Stimulated activated CD8-positive, alpha-beta memory T cell treated with anti-CD3 and anti-CD28 coated beads, Interleukin-12 subunit alpha, Interleukin-12 subunit beta, amount 100 ng/mL, for 24 hours (primary cell): ENCODE data around the gene CLNK.
"Not testable (repeated sequence)": the region's sequence is repeated elsewhere in the genome, so short reads cannot be mapped to it uniquely, and the experiment has no call there.

Source experiments
- DNase-seq: peaks from one replicate; pipeline ENCODE4 v3.0.0-alpha.2; 2020; ENCODE audit errors: extremely low read depth

Gene CLNK

DNA sequence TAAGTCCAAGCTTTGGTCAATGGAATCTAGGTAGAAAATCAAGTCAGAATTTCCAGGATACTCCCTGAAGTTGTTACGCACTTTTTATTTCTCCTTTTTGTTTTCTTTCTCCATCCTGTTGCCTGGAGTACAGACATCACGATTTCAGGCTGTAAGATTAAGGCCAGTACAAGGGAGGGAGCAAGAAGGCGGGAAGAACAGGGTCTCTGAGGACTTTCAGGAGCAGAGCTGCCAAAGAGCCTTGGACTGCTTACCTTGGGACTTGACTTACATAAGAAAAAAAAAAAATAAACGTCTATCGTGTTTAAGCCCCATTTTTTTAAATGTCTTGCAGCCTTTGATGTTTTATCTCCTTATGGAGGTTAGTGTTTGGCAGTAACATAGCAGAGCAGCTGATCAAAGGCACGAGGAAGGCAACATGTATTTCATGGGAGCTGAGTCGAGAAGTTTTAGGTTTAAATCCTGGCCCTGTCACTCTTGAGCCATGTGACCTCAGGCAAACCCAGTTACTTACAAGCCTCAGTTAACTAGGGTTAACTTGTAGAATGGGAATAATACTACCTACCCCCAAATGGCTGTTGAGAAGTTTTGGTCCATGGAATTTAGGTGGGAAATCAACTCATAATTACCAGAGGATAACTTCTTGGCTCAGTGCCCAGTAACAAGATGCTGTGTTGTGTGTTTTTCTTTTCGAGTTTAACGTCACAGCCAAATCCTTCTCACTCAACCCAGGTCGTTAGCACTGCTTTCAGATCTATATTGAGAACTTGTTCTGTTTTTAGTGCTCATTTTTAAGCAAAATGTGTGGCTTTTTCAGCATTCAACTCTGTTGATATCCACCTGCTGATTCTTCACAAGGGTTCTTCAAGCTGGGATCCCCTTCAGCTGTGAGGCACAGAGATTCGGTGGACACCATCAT, 106.8 kb downstream of the CLNK start:
- no peak for DNase-seq

DNA sequence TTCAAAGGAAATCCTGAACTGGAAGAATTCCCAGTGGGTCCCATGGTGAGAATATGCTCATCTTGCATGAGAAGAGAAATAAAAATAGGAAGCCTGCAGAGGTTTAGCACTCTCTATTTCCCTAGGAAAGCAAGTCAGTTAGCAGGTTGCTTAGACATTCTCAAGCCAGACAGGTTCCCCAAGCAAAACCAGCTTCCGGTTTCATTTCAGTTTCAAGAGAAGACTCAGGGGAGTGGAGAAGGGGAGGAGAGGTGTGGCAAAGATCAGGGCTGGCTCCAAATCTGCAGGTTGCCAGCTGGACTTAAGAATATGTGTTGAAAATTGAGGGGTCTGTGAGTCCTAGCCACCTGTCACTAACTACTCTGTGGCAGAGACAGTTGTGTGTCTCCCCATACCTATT, 107.5 kb downstream of the CLNK start:
- no peak for DNase-seq

DNA sequence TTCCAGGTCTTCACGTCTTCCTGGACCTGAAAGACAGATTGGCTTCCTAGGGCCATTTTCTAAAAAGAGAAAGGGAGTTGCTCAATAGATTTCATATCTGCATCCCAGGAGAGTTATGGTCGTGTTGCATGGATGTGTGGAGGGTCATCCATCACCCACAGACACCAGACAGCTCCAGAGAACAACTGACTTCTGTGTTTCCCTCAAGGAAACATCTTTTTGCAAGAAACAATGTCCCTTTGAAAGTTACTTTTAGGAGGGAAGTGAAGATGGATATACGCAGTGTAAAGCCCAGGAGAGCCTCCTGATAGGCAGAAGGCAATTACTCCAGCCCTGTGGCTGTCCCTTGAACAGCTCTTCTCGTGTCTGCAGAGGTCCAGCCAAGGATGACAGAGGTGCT, 108.3 kb downstream of the CLNK start:
- DNase-seq: no peak

DNA sequence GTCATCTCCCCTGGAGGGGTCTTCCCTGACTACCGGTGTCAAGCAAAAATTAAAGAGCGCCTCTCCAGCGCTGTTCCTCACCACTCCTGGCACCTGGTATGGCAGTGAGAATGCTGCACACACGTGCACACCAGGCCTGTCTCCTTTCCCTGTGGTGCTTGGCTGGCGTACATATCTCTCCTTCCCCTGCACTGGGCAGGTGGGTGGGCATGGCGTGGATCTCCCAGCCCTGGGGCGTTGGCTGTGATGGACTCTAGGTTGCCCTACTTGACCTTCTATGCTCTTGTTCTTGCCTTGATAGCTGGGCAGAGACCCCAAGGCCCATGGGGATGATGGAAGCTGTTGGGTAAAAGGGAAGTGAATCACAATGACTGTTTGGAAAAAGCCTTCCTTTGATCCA, 109.2 kb downstream of the CLNK start:
- DNase-seq: no peak

DNA sequence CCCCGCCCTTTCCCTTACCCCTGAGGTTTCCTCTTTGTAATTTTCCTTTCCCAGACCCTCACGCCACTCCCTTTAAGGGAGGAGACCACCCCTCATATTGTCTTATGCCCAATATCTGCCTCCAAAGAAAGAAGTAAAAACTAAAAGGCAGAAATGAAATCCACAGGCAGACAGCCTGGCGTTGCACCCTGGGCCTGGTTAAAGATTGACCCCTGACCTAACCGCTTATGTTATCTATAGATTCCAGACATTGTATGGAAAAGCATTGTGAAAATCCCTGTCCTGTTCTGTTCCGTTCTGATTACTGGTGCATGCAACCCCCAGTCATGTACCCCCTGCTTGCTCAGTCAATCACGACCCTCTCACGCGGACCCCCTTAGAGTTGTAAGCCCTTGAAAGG, 110.0 kb downstream of the CLNK start:
- not testable (repeated sequence) for DNase-seq

DNA sequence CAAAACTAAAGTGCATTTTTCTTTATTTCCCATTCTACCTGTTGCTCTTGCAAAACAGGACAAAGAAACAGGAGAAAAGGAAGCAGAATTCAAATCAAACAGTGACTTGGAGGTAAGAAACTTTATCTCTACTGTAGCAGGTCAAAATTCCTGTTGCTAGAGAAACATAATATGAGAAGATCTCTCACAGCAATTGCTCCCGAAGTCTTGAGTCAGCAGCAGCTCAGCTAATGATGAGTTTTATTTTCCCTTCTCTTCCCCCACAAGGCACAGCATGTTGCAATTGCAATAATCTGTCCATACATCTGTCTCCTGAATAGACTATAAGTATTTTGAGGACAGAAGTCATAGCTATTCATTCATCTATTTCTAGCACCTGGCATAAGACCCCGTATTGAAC, 112.7 kb downstream of the CLNK start:
- no peak for DNase-seq

DNA sequence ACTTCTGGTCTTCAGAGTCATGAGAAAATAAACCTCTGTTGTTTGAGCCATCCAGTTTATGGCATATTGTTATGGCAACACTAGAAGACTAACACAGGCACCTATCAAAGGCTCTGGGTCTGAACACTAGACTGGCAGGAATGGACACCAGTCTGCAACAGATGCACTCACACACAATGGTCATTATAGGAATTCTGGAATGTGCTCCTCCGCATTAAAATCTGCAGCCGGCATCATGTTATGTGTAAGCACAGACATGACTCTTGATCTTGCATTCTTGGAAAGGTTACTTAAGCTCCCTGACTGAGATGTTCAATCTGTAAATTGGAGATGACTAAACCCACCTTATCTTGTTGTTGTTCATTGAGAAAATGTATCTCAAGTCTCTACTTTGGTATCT, 115.1 kb downstream of the CLNK start:
- no peak for DNase-seq

DNA sequence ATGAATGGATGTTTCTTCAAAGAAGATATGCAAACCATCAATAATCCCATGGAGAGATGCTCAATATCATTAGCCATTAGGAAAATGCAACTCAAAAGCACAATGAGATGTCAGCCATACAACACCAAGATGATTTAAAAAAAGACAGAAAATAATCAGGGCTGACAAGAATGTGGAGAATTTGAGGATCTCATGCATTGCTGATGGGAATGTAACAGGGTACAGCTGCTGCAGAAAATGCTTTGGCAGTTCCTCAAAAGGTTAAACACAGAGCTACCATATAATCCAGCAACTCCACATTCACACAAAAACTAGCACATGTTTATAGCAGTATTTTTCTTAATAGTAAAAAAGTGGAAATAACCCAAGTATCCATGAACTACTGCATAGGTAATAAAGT, 116.8 kb downstream of the CLNK start:
- DNase-seq: no peak

DNA sequence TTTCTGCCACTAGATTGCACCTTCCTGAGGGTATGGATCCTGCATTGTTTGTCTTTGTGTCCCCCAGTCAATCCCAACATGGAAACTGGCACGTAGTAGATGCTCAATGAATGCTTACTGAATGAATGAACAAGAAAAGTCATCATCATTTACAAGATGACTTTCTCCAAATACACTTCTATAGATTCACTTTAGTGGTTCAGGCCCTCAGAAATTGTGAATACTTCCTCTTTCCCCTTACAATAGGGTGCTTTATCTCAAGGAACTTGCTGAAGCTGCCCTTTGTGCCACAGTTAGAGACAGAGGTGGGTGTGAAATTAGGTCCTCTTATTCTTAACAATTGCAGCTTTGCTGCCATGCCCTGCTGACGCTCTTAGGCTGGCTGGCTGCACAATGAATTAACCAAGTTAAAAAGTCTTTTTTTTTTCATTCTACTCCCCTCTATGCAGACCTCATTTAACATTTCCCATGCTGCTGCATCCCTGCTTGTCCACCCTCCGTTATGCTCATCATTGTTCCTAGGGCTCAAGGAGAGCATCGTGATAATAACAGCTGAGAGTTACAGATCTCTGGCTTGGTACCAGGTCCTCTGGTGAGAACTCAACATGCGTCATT, 119.3 kb downstream of the CLNK start:
- DNase-seq: no peak

DNA sequence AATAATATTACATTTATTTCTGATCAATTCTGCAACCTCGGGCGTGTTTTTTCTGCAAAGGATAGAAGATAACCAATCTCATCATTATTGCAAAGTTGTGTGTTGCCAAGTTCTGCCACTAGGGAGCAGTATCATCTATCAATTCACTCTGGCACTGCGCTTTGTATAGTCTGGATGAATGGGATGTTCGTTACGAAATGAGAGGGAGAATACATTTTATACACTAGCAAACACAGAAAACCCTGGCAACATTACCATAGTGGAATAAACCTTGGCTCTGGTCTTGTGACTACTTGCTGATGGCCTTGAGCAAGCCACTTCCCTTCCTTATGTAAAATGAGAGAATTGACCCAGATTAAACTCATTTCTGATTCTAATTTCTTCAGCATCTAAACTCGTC, 129.9 kb downstream of the CLNK start:
- no peak for DNase-seq

DNA sequence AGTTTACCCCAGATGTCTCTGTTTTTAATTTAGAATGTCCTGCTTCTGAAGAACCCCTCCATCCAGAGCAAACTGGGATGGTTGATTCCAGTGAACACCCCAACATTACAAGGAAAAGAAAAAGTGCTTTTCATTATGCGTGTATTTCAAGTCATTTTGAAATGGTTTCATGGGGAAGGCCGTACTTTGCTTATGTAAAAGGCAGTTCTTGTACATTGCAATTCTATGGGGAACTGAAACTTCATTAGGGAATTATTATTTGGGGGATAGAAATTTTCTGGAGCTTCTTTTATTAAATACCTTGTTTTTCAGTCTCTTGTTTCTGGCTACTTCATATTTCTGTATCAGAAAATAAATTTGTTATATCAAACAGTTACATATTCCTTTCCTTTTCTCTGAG, 130.4 kb downstream of the CLNK start:
- no peak for DNase-seq

DNA sequence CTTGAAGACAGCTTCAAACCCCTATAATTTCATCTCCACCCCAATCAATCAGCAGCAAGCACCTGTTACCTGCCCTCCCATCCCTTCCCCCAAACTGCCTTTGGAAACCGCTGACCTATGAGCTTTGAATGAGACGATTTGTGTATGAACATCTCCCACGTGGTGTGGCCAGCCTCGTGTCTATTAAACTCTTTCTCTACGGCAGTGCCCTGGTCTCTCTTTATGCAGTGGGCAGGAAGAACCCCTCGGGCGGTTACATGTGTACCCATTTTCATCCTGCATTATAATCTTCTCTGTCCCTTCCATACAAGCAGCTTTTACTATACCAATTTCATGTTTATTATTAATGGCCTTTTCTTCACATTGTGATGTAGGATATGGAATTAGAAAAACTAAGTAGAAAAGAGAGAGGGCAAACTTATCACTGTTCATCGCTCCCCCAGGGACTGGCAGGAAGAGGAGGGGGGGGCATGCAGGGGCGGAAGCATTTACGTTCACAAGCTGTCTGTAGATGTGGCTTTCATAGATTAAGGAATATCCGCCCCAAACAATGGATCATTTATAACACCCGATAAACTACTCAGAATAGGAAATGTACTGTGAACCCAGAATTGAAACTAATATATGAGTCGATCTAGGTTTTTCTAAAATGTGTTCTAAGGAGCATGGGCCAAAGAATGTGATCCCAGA, 131.8 kb downstream of the CLNK start:
- no peak for DNase-seq

DNA sequence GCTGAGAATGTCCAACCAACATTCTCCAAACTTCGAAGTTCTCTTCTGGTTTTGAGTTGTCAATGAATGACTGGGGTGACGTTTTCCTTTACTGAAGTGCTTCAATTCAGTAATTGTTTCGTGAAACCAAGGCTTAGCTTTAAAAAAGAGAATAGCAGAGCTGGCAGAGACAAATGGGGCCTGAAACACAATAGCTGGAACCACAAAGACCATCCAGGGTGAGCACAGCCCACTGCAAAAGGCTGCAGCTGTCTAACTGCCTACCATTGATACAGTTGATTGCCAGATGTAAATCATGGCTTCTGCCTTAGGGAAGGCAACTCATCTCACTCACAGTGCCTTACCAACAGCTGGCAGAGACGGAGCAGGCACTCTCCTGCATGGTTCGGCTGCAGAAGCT, 148.7 kb downstream of the CLNK start:
- DNase-seq: no peak

DNA sequence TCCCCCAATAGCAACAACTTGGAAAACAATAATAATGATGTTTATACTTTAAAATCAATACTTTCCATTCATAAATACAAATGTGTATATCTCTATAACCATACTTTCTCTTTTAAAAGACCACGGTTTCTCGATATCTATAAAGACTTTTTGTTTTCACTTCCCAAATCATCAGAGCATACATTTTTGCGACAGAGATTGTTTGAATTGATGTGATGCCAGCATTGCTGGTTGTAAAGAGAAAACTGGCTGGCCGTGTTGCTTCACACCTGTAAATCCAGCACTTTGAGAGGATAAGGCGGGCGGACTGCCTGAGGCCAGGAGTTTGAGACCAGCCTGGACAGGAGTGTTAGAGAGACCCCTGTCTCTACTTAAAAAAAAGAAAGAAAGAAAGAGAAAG, 149.7 kb downstream of the CLNK start:
- no peak for DNase-seq

DNA sequence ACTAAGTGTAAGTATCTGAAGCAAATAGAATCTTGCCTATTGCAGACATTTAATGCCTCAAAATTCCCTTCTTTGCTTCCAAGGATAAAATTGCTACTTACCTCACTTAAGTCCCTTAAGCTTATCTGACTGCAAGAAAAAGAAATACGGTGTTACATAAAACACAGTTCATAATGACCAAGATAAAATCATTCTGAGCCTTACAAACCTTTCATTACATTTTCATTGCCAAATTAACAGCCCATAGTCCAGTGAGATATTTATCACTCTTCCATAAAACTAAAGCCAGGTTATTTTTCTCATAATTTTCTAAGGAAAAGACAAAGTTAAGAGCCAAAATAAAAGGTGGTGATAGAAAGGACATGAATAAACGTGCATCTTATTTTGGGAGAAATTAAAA, 152.4 kb downstream of the CLNK start:
- DNase-seq: no peak

DNA sequence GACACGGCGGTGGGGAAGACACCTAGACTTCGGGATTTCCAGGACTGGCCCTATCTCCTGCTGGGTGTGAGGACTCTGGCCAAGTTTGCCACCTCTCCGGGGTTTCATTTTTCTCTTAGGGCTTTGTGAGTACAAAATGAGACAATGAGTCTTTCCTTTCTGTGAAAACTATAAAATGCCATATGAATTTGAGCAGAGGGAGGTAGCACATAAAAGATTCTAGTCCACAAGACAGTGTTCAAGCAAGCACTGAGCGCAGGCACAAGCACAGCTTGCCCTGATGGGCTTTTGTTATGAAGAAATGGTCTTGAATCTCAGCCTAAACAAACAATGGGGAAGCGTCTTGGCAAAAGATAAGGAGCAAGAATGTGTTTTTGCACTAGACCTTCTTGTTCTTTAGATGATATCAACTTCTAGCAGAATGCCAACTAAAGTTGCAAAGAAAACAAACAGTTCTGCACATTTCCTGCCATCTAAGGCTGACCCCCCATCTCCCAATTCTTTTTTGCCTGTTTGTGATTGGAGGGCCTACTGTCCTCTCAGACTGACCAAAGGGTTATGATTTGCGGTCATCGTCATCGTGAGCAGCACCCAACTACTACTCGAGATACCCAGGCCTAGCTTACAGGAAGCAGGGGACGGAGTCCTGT, 154.3 kb downstream of the CLNK start:
- DNase-seq: no peak

DNA sequence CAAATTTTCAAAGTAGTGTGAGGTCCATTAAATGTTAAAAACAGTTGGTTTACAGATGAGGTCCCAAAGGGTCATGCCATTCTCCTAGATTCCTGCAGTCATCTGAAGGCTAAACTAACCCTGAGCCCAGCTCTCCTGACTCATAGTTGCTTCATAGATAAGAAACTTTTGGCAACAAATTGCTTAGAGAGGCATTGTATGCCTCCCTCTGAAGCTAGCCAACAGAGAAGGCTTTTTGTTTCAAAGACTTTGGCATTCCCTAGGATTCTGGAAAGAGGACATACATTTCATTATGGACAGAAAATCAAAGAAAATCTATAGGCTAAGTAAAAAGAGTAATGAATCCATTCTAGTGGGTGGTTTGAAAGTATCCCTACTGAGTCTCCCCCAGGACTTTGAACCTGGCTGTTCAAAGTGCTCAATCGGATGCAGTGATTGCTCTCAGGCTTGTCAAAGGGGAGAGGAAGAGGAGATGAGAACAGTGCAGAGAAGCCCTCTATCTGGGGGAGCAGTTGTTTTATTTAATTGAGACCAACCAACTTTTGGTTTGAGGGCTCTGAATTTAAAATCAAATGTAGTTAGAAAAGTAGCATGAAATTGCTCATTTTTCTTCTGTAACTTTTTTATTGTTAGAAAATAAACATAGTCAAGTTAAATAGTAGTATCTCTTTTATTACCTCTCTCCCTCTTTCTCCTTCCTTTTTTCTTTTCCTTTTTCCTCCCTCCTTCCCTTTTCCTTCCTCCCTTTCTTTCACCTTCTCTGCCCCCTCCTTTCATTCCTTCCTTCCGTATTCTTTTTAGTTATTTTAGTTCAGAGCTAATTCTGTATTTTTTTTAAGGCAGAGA, 155.1 kb downstream of the CLNK start:
- no peak for DNase-seq

DNA sequence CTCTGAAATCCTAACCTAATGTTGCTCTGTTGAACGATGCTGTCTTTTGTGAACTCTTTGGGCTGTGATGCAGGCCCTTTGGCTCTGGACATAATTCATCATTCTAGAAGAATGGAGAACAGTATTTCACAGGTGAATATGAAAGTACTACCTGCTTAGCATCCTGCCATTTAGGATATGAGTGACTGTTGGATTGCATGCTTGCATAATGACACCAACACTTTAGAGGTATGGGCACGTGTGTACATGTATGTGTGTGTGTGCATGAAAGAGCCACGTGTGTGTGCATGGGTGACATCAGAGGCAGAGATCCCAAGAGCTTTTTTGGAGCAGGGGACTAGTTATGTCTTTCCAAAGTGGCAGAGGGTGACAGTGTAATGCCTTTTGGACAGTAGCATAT, 157.1 kb downstream of the CLNK start:
- DNase-seq: no peak

DNA sequence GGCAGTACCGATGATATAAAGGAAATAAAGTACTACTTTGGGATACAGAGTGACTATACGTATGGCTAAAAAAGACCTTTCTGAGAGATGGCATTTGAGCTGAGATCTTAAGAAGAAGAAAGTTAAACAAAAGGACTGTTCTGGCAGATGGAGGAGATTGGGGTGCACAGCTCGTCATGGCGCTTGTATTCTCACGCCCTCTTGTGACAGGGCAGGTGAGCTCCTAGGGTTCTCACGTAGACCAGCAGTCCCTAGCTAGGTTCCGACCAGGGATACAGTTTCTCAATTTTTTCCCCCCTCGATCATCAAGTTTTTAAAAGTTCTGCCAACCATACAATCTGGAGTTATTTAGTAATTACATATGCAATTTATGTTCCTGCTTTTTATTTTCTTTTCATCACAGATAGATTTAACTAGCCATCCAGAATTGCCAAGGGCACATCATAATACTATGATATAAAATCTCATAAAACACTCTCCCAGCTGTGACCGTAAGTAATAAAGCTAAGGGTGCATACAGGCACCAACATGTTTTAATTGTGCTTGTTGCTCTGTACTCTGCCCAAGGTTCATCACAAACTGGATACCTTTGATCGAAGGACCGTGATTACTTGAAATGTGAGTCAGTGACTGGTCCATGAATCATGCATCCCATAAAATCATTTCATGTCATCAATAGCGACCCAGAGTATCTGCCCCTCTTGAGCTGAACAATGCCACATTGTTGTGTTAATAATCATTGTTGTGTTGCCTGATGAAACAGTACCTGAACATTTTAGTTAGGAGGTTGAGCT, 157.9 kb downstream of the CLNK start:
- no peak for DNase-seq

DNA sequence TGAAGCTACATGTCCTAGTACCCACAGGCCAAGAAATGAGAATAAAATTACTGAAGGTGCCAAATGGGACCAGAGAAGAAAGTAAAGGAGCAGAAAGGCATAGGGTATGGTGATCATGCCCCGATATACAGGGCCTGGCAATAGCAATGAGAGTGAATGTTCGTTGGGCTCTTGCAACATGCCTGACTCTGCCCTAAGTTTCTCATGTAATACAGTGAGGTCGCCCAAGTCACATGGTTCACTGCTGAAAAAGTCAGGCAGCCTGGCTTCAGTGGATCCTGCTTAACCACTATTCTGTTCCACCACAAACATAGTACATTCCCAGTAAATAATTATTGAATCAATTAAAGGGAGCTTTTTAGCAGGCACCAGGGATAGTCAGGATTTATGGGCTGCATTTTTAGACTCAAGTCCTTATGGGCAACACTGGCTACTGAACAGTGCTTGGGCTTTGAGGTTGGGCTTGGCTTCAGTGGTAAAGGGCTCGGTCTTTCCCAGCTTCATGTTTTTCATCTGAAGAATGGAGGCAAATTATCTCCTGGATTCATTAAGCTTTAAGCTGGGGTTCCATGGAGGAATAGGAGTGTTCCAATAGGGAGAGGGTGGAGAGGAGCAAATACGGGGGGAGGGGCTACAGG, 160.3 kb downstream of the CLNK start:
- no peak for DNase-seq
